Activated T-cell treated with anti-CD3 and anti-CD28 coated beads, Interleukin-2, amount 50 U/mL, for 72 hours (primary cell): Measurements from ENCODE around the gene NUDT4. TPM values are rescaled to one million over a fixed set of nuclear protein-coding genes. Genes with fewer than 3 reads are reported as not detected.
"Not testable (repeated sequence)": the region's sequence is repeated elsewhere in the genome, so short reads cannot be mapped to it uniquely, and the experiment has no call there.

Source experiments
- ATAC-seq, 2 donors: fragments of 150-1000 bp; cut with Tn5 transposase; replicated peaks in 1 of 2; 2 replicates each; pipeline ENCODE4 v1.10.0; 2021; ENCODE audit warnings: moderate library complexity in 2 of 2, mild to moderate bottlenecking in 1 of 2
- DNase-seq, 2 donors: peaks; one replicate each; pipeline ENCODE4 v3.0.0; 2021 to 2022; ENCODE audit warnings: mixed read lengths in 1 of 2
- H3K27ac Mint-ChIP-seq: one replicate; pipeline ENCODE4 v1.8.0; 2022; ENCODE audit warnings: mild to moderate bottlenecking, moderate library complexity, mixed read lengths
- H3K27me3 Mint-ChIP-seq: one replicate; pipeline ENCODE4 v1.8.0; 2022; ENCODE audit warnings: low read depth, mixed read lengths
- H3K36me3 Mint-ChIP-seq, 2 donors: one replicate each; pipeline ENCODE4 v1.8.0; 2022; ENCODE audit warnings: mixed read lengths in 2 of 2, mild to moderate bottlenecking in 1 of 2; ENCODE audit not compliant: insufficient read depth in 2 of 2
- H3K4me1 Mint-ChIP-seq: one replicate; pipeline ENCODE4 v1.8.0; 2022; ENCODE audit warnings: low read depth, mixed read lengths
- H3K4me3 Mint-ChIP-seq, 2 donors: one replicate each; pipeline ENCODE4 v1.8.0; 2022; ENCODE audit warnings: mild to moderate bottlenecking in 2 of 2, mixed read lengths in 2 of 2, moderate library complexity in 2 of 2
- H3K9me3 Mint-ChIP-seq, 2 donors: one replicate each; pipeline ENCODE4 v1.8.0; 2022; ENCODE audit warnings: mixed read lengths in 2 of 2
- total RNA-seq, 2 donors: library from RNA; stranded (reverse); gene quantifications; one replicate each; pipeline ENCODE4 v1.2.3, GENCODE V29; 2022

Gene NUDT4
- total RNA-seq, 2 donors from 2014 or later, result 72.0 to 93.4 TPM

- no peak for ATAC-seq
- Mint-ChIP-seq H3K4me3 (peak overlapping the region in 1 of 2 donors; percentile 23), H3K27ac (peak overlapping the region; percentile 82), H3K27me3 (no peaks in the 10 kb centered on the region), H3K4me1 (peaks cover 91% of the 10 kb centered on the region), H3K36me3 (peaks cover 0 to 4% of the 10 kb centered on the region in 2 donors), H3K9me3 (no peaks in the 10 kb centered on the region)
- no peak for DNase-seq
Observed at GRCh38 chr12:93430280-93430679, 52.6 kb downstream of the NUDT4 start.

- H3K4me3 Mint-ChIP-seq, H3K27me3 Mint-ChIP-seq, H3K9me3 Mint-ChIP-seq, DNase-seq, H3K36me3 Mint-ChIP-seq, ATAC-seq: not testable (repeated sequence)
- H3K4me1 Mint-ChIP-seq, result peaks cover 91% of the 10 kb centered on the region
- peak overlapping the region; percentile 79 for H3K27ac Mint-ChIP-seq
Observed at GRCh38 chr12:93432031-93432430, 54.3 kb downstream of the NUDT4 start.

GRCh38 chr12:93434256-93434865 is 56.6 kb downstream of the NUDT4 start:
- Mint-ChIP-seq H3K4me1 (peaks cover 91% of the 10 kb centered on the region), H3K4me3 (no peak overlapping the region), H3K27ac (no peak overlapping the region), H3K9me3 (no peaks in the 10 kb centered on the region), H3K36me3 (peaks cover 0 to 4% of the 10 kb centered on the region in 2 donors), H3K27me3 (no peaks in the 10 kb centered on the region)
- no peak for ATAC-seq
- DNase-seq, result no peak

GRCh38 chr12:93438266-93439050 is 60.7 kb downstream of the NUDT4 start:
- Mint-ChIP-seq H3K4me3 (peak overlapping the region; percentile 94 to 99), H3K27me3 (no peaks in the 10 kb centered on the region), H3K36me3 (peaks cover 8 to 10% of the 10 kb centered on the region in 2 donors), H3K9me3 (no peaks in the 10 kb centered on the region), H3K27ac (peak overlapping the region; percentile 98), H3K4me1 (peaks cover 82% of the 10 kb centered on the region)
- DNase-seq, result no peak
- ATAC-seq, result no peak

- Mint-ChIP-seq H3K36me3 (peaks cover 8 to 10% of the 10 kb centered on the region in 2 donors), H3K4me1 (peaks cover 65% of the 10 kb centered on the region), H3K27me3 (no peaks in the 10 kb centered on the region), H3K27ac (peak overlapping the region; percentile 100), H3K4me3 (peak overlapping the region; percentile 94 to 99), H3K9me3 (no peaks in the 10 kb centered on the region)
- DNase-seq, result no peak
- ATAC-seq, result peak in 1 of 2 donors; percentile 11
Observed at GRCh38 chr12:93440043-93440835, 62.5 kb downstream of the NUDT4 start.

GRCh38 chr12:93441081-93441616 is 63.4 kb downstream of the NUDT4 start:
- Mint-ChIP-seq H3K4me1 (peaks cover 56% of the 10 kb centered on the region), H3K27me3 (no peaks in the 10 kb centered on the region), H3K9me3 (no peaks in the 10 kb centered on the region), H3K27ac (peak overlapping the region; percentile 100), H3K4me3 (peak overlapping the region; percentile 94 to 99), H3K36me3 (peaks cover 8 to 10% of the 10 kb centered on the region in 2 donors)
- DNase-seq (peak; percentile 56 to 65), ATAC-seq (peak; percentile 4 to 12)

- H3K9me3 Mint-ChIP-seq, result no peaks in the 10 kb centered on the region
- peak within 1 kb of the TSS; percentile 100 for H3K27ac Mint-ChIP-seq
- peaks cover 50% of the 10 kb centered on the region for H3K4me1 Mint-ChIP-seq
- H3K4me3 Mint-ChIP-seq, result peak within 1 kb of the TSS; percentile 99
- peaks cover 8 to 10% of the 10 kb centered on the region in 2 donors for H3K36me3 Mint-ChIP-seq
- ATAC-seq, result peak; percentile 89 to 91
- no peaks in the 10 kb centered on the region for H3K27me3 Mint-ChIP-seq
- peak; percentile 97 for DNase-seq
Observed at GRCh38 chr12:93441617-93442410, 64.1 kb downstream of the NUDT4 start, which contains the start of gene UBE2N. UBE2N (minus strand) TSS chr12:93441947; CDS start chr12:93441884, 63 bp downstream.

- no peak for ATAC-seq
- no peaks in the 10 kb centered on the region for H3K27me3 Mint-ChIP-seq
- peak overlapping the region; percentile 98 to 99 for H3K4me3 Mint-ChIP-seq
- H3K9me3 Mint-ChIP-seq, result no peaks in the 10 kb centered on the region
- H3K4me1 Mint-ChIP-seq, result peaks cover 50% of the 10 kb centered on the region
- peaks cover 8 to 10% of the 10 kb centered on the region in 2 donors for H3K36me3 Mint-ChIP-seq
- DNase-seq, result no peak
- H3K27ac Mint-ChIP-seq, result peak overlapping the region; percentile 96
Observed at GRCh38 chr12:93442411-93443340, 65.0 kb downstream of the NUDT4 start.

GRCh38 chr12:93443576-93443975 is 65.9 kb downstream of the NUDT4 start:
- no peaks in the 10 kb centered on the region for H3K9me3 Mint-ChIP-seq
- no peak for DNase-seq
- no peak overlapping the region for H3K4me3 Mint-ChIP-seq
- H3K4me1 Mint-ChIP-seq, result peaks cover 49% of the 10 kb centered on the region
- H3K27ac Mint-ChIP-seq, result no peak overlapping the region
- no peaks in the 10 kb centered on the region for H3K27me3 Mint-ChIP-seq
- ATAC-seq, result no peak
- peaks cover 8 to 10% of the 10 kb centered on the region in 2 donors for H3K36me3 Mint-ChIP-seq

- Mint-ChIP-seq H3K4me3 (peak overlapping the region; percentile 3 to 52), H3K27me3 (no peaks in the 10 kb centered on the region), H3K9me3 (no peaks in the 10 kb centered on the region), H3K4me1 (peaks cover 30% of the 10 kb centered on the region), H3K36me3 (no peaks in the 10 kb centered on the region), H3K27ac (peak overlapping the region; percentile 29)
- DNase-seq (peak in 1 of 2 donors; percentile 15), ATAC-seq (peak; percentile 69 to 77)
Observed at GRCh38 chr12:93447555-93448290, 70.0 kb downstream of the NUDT4 start.

GRCh38 chr12:93448796-93449195 is 71.1 kb downstream of the NUDT4 start:
- Mint-ChIP-seq H3K9me3 (no peaks in the 10 kb centered on the region), H3K4me1 (peaks cover 26% of the 10 kb centered on the region), H3K27me3 (no peaks in the 10 kb centered on the region), H3K36me3 (no peaks in the 10 kb centered on the region), H3K27ac (no peak overlapping the region), H3K4me3 (peak overlapping the region in 1 of 2 donors; percentile 18)
- ATAC-seq (peak in 1 of 2 donors; percentile 15), DNase-seq (no peak)
